ENCODE data around the gene PIP5K1C. TPM values are rescaled to one million over a fixed set of nuclear protein-coding genes. Genes with fewer than 3 reads are reported as not detected.

Gene PIP5K1C
- total RNA-seq, 6 experiments from 2014 or later: 73.8 to 95.6 (median 78.7) TPM

DNA sequence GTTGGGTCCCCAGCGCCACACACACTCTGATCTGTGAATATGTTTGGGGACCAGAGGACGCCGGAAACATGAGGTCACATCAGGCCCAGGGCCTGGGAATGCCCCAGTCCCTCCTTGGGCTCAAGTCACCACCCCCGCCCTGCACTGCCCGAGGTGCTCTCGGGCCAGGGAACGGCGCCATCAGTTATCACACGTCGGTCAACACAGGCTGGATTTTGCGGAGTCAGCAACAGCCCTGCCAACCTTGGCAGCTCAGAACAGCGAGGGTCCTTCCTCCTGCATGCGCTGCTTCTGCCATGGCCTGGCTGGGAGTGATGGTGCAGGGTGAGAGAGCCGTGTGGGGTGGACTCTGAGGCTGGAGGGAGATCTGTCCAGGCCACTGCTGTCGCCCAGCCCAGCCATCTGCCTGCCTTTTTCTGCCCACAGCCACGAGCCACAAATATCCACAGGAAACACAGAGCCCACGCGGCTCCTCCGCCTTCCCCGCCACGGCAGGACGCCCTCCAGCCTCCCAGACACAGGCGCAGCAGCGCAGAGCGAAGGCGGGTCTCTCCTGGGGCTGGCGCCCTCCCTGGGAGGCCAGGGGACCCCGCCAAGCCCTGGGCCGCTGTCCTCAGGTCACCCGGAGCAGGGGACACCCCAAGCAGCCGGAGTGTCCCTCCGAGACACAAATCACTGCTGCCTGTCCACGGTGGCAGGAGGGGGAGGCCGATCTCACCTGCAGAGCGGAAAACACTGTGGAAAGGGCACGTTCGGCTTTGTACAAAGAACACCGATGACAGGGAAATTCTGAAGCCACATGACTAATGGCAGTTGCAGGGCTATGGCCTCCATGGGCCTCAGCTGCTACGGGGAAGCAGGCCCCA is 42.0 kb downstream of the PIP5K1C start:
- Mint-ChIP-seq H3K27me3 (ENCODE audit: insufficient read depth) (peaks cover 3% of the 10 kb centered on the region; the same call in 1 of the 2 replicates), H3K36me3 (ENCODE audit: low read depth) (peaks cover 21% of the 10 kb centered on the region), H3K27ac (no peak overlapping the region), H3K9me3 (no peaks in the 10 kb centered on the region), H3K4me3 (no peak overlapping the region), H3K4me1 (ENCODE audit: low read depth) (peaks cover 14% of the 10 kb centered on the region)
- no peak for DNase-seq
- TF ChIP-seq, protein P1, sequence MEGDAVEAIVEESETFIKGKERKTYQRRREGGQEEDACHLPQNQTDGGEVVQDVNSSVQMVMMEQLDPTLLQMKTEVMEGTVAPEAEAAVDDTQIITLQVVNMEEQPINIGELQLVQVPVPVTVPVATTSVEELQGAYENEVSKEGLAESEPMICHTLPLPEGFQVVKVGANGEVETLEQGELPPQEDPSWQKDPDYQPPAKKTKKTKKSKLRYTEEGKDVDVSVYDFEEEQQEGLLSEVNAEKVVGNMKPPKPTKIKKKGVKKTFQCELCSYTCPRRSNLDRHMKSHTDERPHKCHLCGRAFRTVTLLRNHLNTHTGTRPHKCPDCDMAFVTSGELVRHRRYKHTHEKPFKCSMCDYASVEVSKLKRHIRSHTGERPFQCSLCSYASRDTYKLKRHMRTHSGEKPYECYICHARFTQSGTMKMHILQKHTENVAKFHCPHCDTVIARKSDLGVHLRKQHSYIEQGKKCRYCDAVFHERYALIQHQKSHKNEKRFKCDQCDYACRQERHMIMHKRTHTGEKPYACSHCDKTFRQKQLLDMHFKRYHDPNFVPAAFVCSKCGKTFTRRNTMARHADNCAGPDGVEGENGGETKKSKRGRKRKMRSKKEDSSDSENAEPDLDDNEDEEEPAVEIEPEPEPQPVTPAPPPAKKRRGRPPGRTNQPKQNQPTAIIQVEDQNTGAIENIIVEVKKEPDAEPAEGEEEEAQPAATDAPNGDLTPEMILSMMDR (IDR thresholded peaks at IDR 0.05): no peak

DNA sequence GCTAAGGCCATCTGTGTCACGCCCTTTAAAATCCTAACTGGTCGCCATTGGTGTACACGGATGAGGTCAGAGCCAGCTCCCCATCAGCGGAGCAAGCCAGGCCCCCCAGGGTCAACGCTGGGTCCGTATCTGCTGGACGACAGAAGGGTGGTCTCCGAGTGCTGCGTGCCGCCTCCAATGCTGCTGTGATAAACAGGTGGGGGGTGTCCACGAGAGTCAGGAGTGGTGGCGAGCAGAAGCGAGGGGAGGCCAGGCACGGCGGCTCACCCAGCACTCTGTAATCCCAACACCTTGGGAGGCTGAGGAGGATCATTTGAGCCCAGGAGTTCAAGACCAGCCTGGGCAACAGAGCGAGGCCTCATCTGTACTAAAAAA is 42.9 kb downstream of the PIP5K1C start:
- H3K4me3 Mint-ChIP-seq: no peak overlapping the region
- peak overlapping the region; percentile 95; the same call in 1 of the 2 replicates for H3K27ac Mint-ChIP-seq
- TF ChIP-seq, protein P1 (IDR thresholded peaks at IDR 0.05): no peak; the same call in 1 of the 2 replicates
- peaks cover 21% of the 10 kb centered on the region for H3K36me3 Mint-ChIP-seq (ENCODE audit: low read depth)
- peaks cover 14% of the 10 kb centered on the region for H3K4me1 Mint-ChIP-seq (ENCODE audit: low read depth)
- no peak for DNase-seq
- H3K27me3 Mint-ChIP-seq (ENCODE audit: insufficient read depth): peaks cover 3% of the 10 kb centered on the region; the same call in 1 of the 2 replicates
- no peaks in the 10 kb centered on the region for H3K9me3 Mint-ChIP-seq

- DNase-seq: no peak
- Mint-ChIP-seq H3K4me1 (ENCODE audit: low read depth) (peaks cover 14% of the 10 kb centered on the region), H3K9me3 (no peaks in the 10 kb centered on the region), H3K27ac (peak overlapping the region; percentile 95), H3K27me3 (ENCODE audit: insufficient read depth) (peaks cover 3% of the 10 kb centered on the region; the same call in 1 of the 2 replicates), H3K36me3 (ENCODE audit: low read depth) (peaks cover 21% of the 10 kb centered on the region), H3K4me3 (no peak overlapping the region; the same call in 1 of the 2 replicates)
- TF ChIP-seq, protein P1 (IDR thresholded peaks at IDR 0.05): peak; percentile 37
Observed at GRCh38 chr19:3656747-3657394, 43.4 kb downstream of the PIP5K1C start.

GRCh38 chr19:3656073-3656746 is 44.1 kb downstream of the PIP5K1C start:
- H3K9me3 Mint-ChIP-seq: no peaks in the 10 kb centered on the region
- DNase-seq: peak; percentile 97
- H3K27ac Mint-ChIP-seq: peak overlapping the region; percentile 95
- H3K27me3 Mint-ChIP-seq (ENCODE audit: insufficient read depth): peaks cover 3% of the 10 kb centered on the region; the same call in 1 of the 2 replicates
- peak overlapping the region; percentile 50; the same call in 1 of the 2 replicates for H3K4me3 Mint-ChIP-seq
- H3K4me1 Mint-ChIP-seq (ENCODE audit: low read depth): peaks cover 14% of the 10 kb centered on the region
- TF ChIP-seq, protein P1 (IDR thresholded peaks at IDR 0.05): no peak
- peaks cover 16% of the 10 kb centered on the region for H3K36me3 Mint-ChIP-seq (ENCODE audit: low read depth)

DNA sequence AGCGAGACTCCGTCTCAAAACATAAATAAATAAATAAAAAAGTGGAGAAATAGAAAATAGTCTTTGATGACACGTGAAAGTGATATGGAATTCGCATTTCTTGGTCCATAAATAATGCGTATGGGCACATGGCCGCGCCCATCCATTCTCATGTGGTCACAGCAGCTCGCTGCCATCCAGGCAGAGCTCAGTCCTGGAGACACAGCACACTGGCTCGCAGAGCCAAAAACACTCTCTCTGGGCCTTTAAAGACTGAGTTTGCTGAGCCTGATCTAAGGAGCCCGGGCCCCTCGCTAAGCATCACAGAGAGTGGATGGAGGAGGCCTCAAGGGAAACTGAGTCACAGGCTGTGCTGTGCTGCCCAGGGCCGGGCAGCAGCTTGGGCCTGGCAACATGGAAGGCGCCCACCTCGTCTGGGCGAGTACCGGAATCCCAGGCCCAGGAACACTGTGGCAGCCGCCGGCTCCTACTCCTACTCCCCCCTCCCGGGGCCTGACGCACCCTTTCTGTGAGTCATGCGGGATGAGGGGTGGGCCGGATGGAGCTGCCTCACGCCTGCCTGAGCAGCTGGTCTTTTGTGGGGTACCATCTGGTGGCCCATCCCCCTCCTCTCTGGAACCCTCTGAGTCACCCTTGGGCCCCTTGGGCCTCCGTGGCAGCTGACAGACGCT is 44.7 kb downstream of the PIP5K1C start:
- Mint-ChIP-seq H3K36me3 (ENCODE audit: low read depth) (peaks cover 9% of the 10 kb centered on the region), H3K27me3 (ENCODE audit: insufficient read depth) (peaks cover 3% of the 10 kb centered on the region; the same call in 1 of the 2 replicates), H3K4me3 (peak overlapping the region; percentile 69), H3K4me1 (ENCODE audit: low read depth) (peaks cover 14% of the 10 kb centered on the region), H3K9me3 (no peaks in the 10 kb centered on the region), H3K27ac (peak overlapping the region; percentile 95)
- TF ChIP-seq, protein P1 (IDR thresholded peaks at IDR 0.05): no peak
- DNase-seq: peak; percentile 96
